ENCODE results near the gene KANSL1. TPM values are rescaled to one million over a fixed set of nuclear protein-coding genes. Genes with fewer than 3 reads are reported as not detected.

Gene KANSL1
- total and polyA plus RNA-seq, 2 donors (not counting 1 experiment from before 2014, with no cell fraction given) = 8.4 to 78.6 TPM

- Histone ChIP-seq H3K79me2 (ENCODE audit: control insufficient read depth, insufficient read depth, low read length) (peaks cover 96% of the 10 kb centered on the region), H3K4me3 (replicated peaks in 1 of 4; ENCODE audit: control extremely low read depth in 1 of 4, insufficient read depth in 1 of 4, low read depth in 3 of 4, low read length in 4 of 4) (no peak overlapping the region), H3K27ac (ENCODE audit: insufficient read depth, low read length) (no peak overlapping the region), H3K4me2 (ENCODE audit: extremely low read depth, insufficient read depth, low read length) (no peak overlapping the region), H3K36me3 (ENCODE audit: control insufficient read depth, insufficient read depth, low read length) (no peaks in the 10 kb centered on the region), H2AFZ (ENCODE audit: low read length) (no peak overlapping the region), H4K20me1 (ENCODE audit: control insufficient read depth, extremely low read depth, insufficient read depth, low read length) (peaks cover 2% of the 10 kb centered on the region), H3K9ac (ENCODE audit: insufficient read depth, low read length) (no peak overlapping the region), H3K4me1 (ENCODE audit: control insufficient read depth, extremely low read depth, insufficient read depth, low read length) (no peaks in the 10 kb centered on the region), H3K27me3 (ENCODE audit: control insufficient read depth, insufficient read depth, low read length) (no peaks in the 10 kb centered on the region), H3K9me3 (ENCODE audit: control insufficient read depth, insufficient read depth, low read depth, low read length) (no peaks in the 10 kb centered on the region)
- peak in 1 of 2 donors; percentile 78 for DNase-seq (ENCODE audit: low read depth in 2 of 2)
- TF ChIP-seq CTCF (conservative IDR thresholded peaks at IDR 0.05 in 1 of 2, IDR thresholded peaks at IDR 0.05 in 1 of 2; ENCODE audit: low read depth in 1 of 2, low read length in 2 of 2) (no peak), EZH2 (IDR thresholded peaks at IDR 0.05; ENCODE audit: low read length, missing control alignments) (no peak)
These were observed 67.4 kb downstream of the KANSL1 start for GRCh38 chr17:46125831-46126230.

GRCh38 chr17:46124695-46125592 lies 68.3 kb downstream of the KANSL1 start:
- Histone ChIP-seq H2AFZ (ENCODE audit: low read length) (no peak overlapping the region), H4K20me1 (ENCODE audit: control insufficient read depth, extremely low read depth, insufficient read depth, low read length) (peaks cover 2% of the 10 kb centered on the region), H3K27me3 (ENCODE audit: control insufficient read depth, insufficient read depth, low read length) (no peaks in the 10 kb centered on the region), H3K79me2 (ENCODE audit: control insufficient read depth, insufficient read depth, low read length) (peaks cover 96% of the 10 kb centered on the region), H3K27ac (ENCODE audit: insufficient read depth, low read length) (no peak overlapping the region), H3K4me3 (replicated peaks in 1 of 4; ENCODE audit: control extremely low read depth in 1 of 4, insufficient read depth in 1 of 4, low read depth in 3 of 4, low read length in 4 of 4) (no peak overlapping the region), H3K9ac (ENCODE audit: insufficient read depth, low read length) (no peak overlapping the region), H3K36me3 (ENCODE audit: control insufficient read depth, insufficient read depth, low read length) (no peaks in the 10 kb centered on the region), H3K4me1 (ENCODE audit: control insufficient read depth, extremely low read depth, insufficient read depth, low read length) (no peaks in the 10 kb centered on the region), H3K9me3 (ENCODE audit: control insufficient read depth, insufficient read depth, low read depth, low read length) (no peaks in the 10 kb centered on the region), H3K4me2 (ENCODE audit: extremely low read depth, insufficient read depth, low read length) (no peak overlapping the region)
- no peak for DNase-seq (ENCODE audit: low read depth in 2 of 2)
- TF ChIP-seq EZH2 (IDR thresholded peaks at IDR 0.05; ENCODE audit: low read length, missing control alignments) (no peak), CTCF (conservative IDR thresholded peaks at IDR 0.05 in 1 of 2, IDR thresholded peaks at IDR 0.05 in 1 of 2; ENCODE audit: low read depth in 1 of 2, low read length in 2 of 2) (no peak)

GRCh38 chr17:46123607-46124006 lies 69.6 kb downstream of the KANSL1 start:
- Histone ChIP-seq H3K4me1 (ENCODE audit: control insufficient read depth, extremely low read depth, insufficient read depth, low read length) (no peaks in the 10 kb centered on the region), H3K9me3 (ENCODE audit: control insufficient read depth, insufficient read depth, low read depth, low read length) (no peaks in the 10 kb centered on the region), H3K79me2 (ENCODE audit: control insufficient read depth, insufficient read depth, low read length) (peaks cover 96% of the 10 kb centered on the region), H2AFZ (ENCODE audit: low read length) (no peak overlapping the region), H3K9ac (ENCODE audit: insufficient read depth, low read length) (no peak overlapping the region), H3K4me3 (replicated peaks in 1 of 4; ENCODE audit: control extremely low read depth in 1 of 4, insufficient read depth in 1 of 4, low read depth in 3 of 4, low read length in 4 of 4) (no peak overlapping the region), H3K27ac (ENCODE audit: insufficient read depth, low read length) (no peak overlapping the region), H4K20me1 (ENCODE audit: control insufficient read depth, extremely low read depth, insufficient read depth, low read length) (peaks cover 2% of the 10 kb centered on the region), H3K4me2 (ENCODE audit: extremely low read depth, insufficient read depth, low read length) (no peak overlapping the region), H3K36me3 (ENCODE audit: control insufficient read depth, insufficient read depth, low read length) (no peaks in the 10 kb centered on the region), H3K27me3 (ENCODE audit: control insufficient read depth, insufficient read depth, low read length) (no peaks in the 10 kb centered on the region)
- no peak for TF ChIP-seq CTCF (conservative IDR thresholded peaks at IDR 0.05 in 1 of 2, IDR thresholded peaks at IDR 0.05 in 1 of 2; ENCODE audit: low read depth in 1 of 2, low read length in 2 of 2)
- no peak for TF ChIP-seq EZH2 (IDR thresholded peaks at IDR 0.05; ENCODE audit: low read length, missing control alignments)
- DNase-seq (ENCODE audit: low read depth in 2 of 2) = no peak

All from fibroblast of lung (primary cell).